GM12878 (cell line): ENCODE results near the gene ID3. TPM values are rescaled to one million over a fixed set of nuclear protein-coding genes. Genes with fewer than 3 reads are reported as not detected.

Experiments used
- ATAC-seq: fragments of 200-7000 bp; cut with Tn5 transposase; 3 replicates; pipeline ENCODE4 v1.9.1; 2020; ENCODE audit warnings: mild to moderate bottlenecking, moderate library complexity
- BruUV-seq: library from RNA; stranded (reverse); fragments of 400-500 nt; replicated peaks from 2 replicates; lab custom pipeline; 2021; lab: Mats Ljungman, UMichigan
- CTCF ChIA-PET: fragments of 300-600 bp; sonication (Branson Sonifier 250); formaldehyde crosslinking; extraction: SDS; loops from one replicate; lab custom pipeline; 2021; ENCODE audit warnings: inconsistent platforms; lab: Yijun Ruan, JAX
- POLR2A ChIA-PET: fragments of 350-600 bp; formaldehyde crosslinking; extraction: SDS; loops from one replicate; lab custom pipeline; 2021; ENCODE audit warnings: inconsistent platforms; lab: Charles Lee
- RAD21 ChIA-PET: fragments of 300-600 bp; sonication (Branson Sonifier 250); formaldehyde crosslinking; loops from one replicate; lab custom pipeline; 2023; ENCODE audit warnings: antibody characterized with exemption; ENCODE audit not compliant: unreplicated experiment; lab: Charles Lee
- SMC1A ChIA-PET: fragments of 300-600 bp; sonication (Branson Sonifier 250); formaldehyde crosslinking; loops from one replicate; lab custom pipeline; 2023; ENCODE audit not compliant: unreplicated experiment, uncharacterized antibody; lab: Charles Lee
- DNase-seq: peaks from one replicate; pipeline ENCODE4 v3.0.0-alpha.2; 2011; ENCODE audit warnings: low read depth, low spot score
- FAIRE-seq: peaks from 3 replicates; lab custom pipeline; 2011; peaks lifted over from hg19 to GRCh38; lab: Jason Lieb, UNC
- H2AFZ ChIP-seq: 2 replicates; pipeline ENCODE4 v1.6.0; 2011; ENCODE audit warnings: low read depth, low read length, control low read depth; ENCODE audit not compliant: control insufficient read depth
- H3K27ac ChIP-seq: 2 replicates; pipeline ENCODE4 v1.5.1; 2011; ENCODE audit warnings: control low read depth; ENCODE audit not compliant: control insufficient read depth, insufficient read depth
- H3K27me3 ChIP-seq, 2 experiments: replicated peaks in 1 of 2; 2 replicates each; pipeline versions ENCODE4 v1.6.0 to v1.6.1; 2011; ENCODE audit warnings: low read length in 1 of 2; ENCODE audit not compliant: control insufficient read depth in 2 of 2, insufficient read depth in 2 of 2
- H3K36me3 ChIP-seq, 2 experiments: 2 replicates each; pipeline ENCODE4 v1.5.1; 2011; ENCODE audit warnings: low read length in 1 of 2; ENCODE audit not compliant: control insufficient read depth in 2 of 2, insufficient read depth in 2 of 2
- H3K4me1 ChIP-seq: 2 replicates; pipeline ENCODE4 v1.6.1; 2011; ENCODE audit warnings: mild to moderate bottlenecking, low read length, moderate library complexity, mixed read lengths; ENCODE audit not compliant: control insufficient read depth, insufficient read depth
- H3K4me2 ChIP-seq: 2 replicates; pipeline ENCODE4 v1.6.0; 2011; ENCODE audit warnings: control low read depth; ENCODE audit not compliant: control insufficient read depth, insufficient read depth
- H3K4me3 ChIP-seq: fragments of 200-600 bp; sonication (generic); 2 replicates; pipeline ENCODE4 v1.5.1; 2016
- H3K79me2 ChIP-seq: 2 replicates; pipeline ENCODE4 v1.6.0; 2011; ENCODE audit warnings: low read length; ENCODE audit not compliant: control insufficient read depth, insufficient read depth
- H3K9ac ChIP-seq: 2 replicates; pipeline ENCODE4 v1.8.0; 2011; ENCODE audit warnings: low read length, control low read depth, mixed read lengths; ENCODE audit not compliant: control insufficient read depth, insufficient read depth
- H3K9me3 ChIP-seq: replicated peaks from 3 replicates; pipeline ENCODE4 v1.5.1; 2011; ENCODE audit warnings: mild to moderate bottlenecking, low read length; ENCODE audit not compliant: control insufficient read depth, insufficient read depth
- H4K20me1 ChIP-seq: 2 replicates; pipeline ENCODE4 v1.6.0; 2011; ENCODE audit not compliant: control insufficient read depth, insufficient read depth
- CHD2 ChIP-seq: IDR thresholded peaks from 2 replicates; pipeline ENCODE4 v1.6.1; 2011; ENCODE audit warnings: low read depth, low read length, improper control_type of control experiment, borderline replicate concordance
- GATAD2B ChIP-seq: fragments of 450-650 bp; conservative IDR thresholded peaks from 2 replicates; pipeline ENCODE4 v1.6.1; 2017; ENCODE audit warnings: low read depth, mild to moderate bottlenecking, moderate library complexity
- IKZF2 ChIP-seq, 2 experiments: fragments of 450-650 bp; IDR thresholded peaks; 2 replicates each; pipeline ENCODE4 v1.6.1; 2017; ENCODE audit warnings: mild to moderate bottlenecking in 2 of 2, moderate library complexity in 2 of 2
- MTA3 ChIP-seq: IDR thresholded peaks from 2 replicates; pipeline ENCODE4 v1.6.1; 2012; ENCODE audit warnings: low read length, inconsistent platforms, borderline replicate concordance
- NFYB ChIP-seq: IDR thresholded peaks from 2 replicates; pipeline ENCODE4 v1.6.1; 2011; ENCODE audit warnings: low read depth, mild to moderate bottlenecking, low read length, improper control_type of control experiment, moderate library complexity; ENCODE audit not compliant: insufficient read depth
- NR2C2 ChIP-seq: IDR thresholded peaks from 2 replicates; pipeline ENCODE4 v1.6.1; 2011; ENCODE audit warnings: borderline replicate concordance, low read depth; ENCODE audit not compliant: control insufficient read depth, insufficient read length
- NRF1 ChIP-seq: conservative IDR thresholded peaks from 2 replicates; pipeline ENCODE4 v1.6.1; 2011; ENCODE audit warnings: mild to moderate bottlenecking, low read depth, low read length, improper control_type of control experiment
- RFX5 ChIP-seq: IDR thresholded peaks from 2 replicates; pipeline ENCODE4 v1.6.1; 2011; ENCODE audit warnings: low read depth, low read length, improper control_type of control experiment
- SPI1 ChIP-seq: IDR thresholded peaks from 2 replicates; pipeline ENCODE4 v1.6.1; 2011; ENCODE audit warnings: low read depth, mild to moderate bottlenecking, low read length, moderate library complexity, borderline replicate concordance; ENCODE audit not compliant: insufficient read depth
- STAT3 ChIP-seq: IDR thresholded peaks from 2 replicates; pipeline ENCODE4 v1.6.1; 2011; ENCODE audit warnings: low read depth, low read length, improper control_type of control experiment
- TARDBP ChIP-seq: IDR thresholded peaks from 2 replicates; pipeline ENCODE4 v1.6.1; 2016; ENCODE audit warnings: borderline replicate concordance
- TCF3 ChIP-seq: IDR thresholded peaks from 2 replicates; pipeline ENCODE4 v1.6.1; 2012; ENCODE audit warnings: low read depth, mild to moderate bottlenecking, low read length, borderline replicate concordance; ENCODE audit not compliant: insufficient read depth
- YY1 ChIP-seq: IDR thresholded peaks from 2 replicates; pipeline ENCODE4 v1.6.1; 2011; ENCODE audit warnings: low read depth, mild to moderate bottlenecking, low read length
- ZNF207 ChIP-seq: fragments of 450-650 bp; IDR thresholded peaks from 2 replicates; pipeline ENCODE4 v1.6.1; 2014; ENCODE audit warnings: antibody characterized with exemption, mild to moderate bottlenecking, borderline replicate concordance
- WGBS: methylation state at CpG from one replicate; pipeline ENCODE4 v1.1.6; 2016; ENCODE audit warnings: low lambda C conversion rate; ENCODE audit not compliant: insufficient replicate concordance, insufficient coverage; ENCODE audit errors: missing lambda C conversion rate; 5-methylcytosine and 5-hydroxymethylcytosine counted together
- in situ Hi-C: fragments of 300-500 bp; cut with MboI; formaldehyde crosslinking; loops from 9 replicates; pipeline ENCODE4 v1.14.3; 2018; ENCODE audit warnings: mixed read lengths
- intact Hi-C: fragments of 100-400 bp; cut with micrococcal nuclease; formaldehyde crosslinking; loops from one replicate; pipeline ENCODE4 v1.14.2; 2022; ENCODE audit not compliant: unreplicated experiment
- polyA plus RNA-seq, 11 experiments: library from polyadenylated mRNA; depleted of rRNA in 4 of 11; unstranded in 6 of 11; stranded (reverse) in 5 of 11; fragments of >200 nt; fragmentation: Nextera tagmentation in 4 of 11; fragmentation: Illumina TruSeq in 1 of 11; extraction: Ambion mirVana in 4 of 11; extraction: Trizol in 1 of 11; gene quantifications; 1 replicate in 1 of 11; 2 replicates in 10 of 11; pipeline versions ENCODE4 v1.2.1 to v1.2.3, GENCODE V29; 2011 to 2016; ENCODE audit warnings: inconsistent platforms in 2 of 11, missing spikeins in 2 of 11, low read depth in 1 of 11
- total RNA-seq, 4 experiments: library from RNA; depleted of rRNA in 3 of 4; stranded (reverse); fragments of >200 nt in 3 of 4; fragmentation: Illumina TruSeq in 1 of 4; extraction: Trizol in 1 of 4; gene quantifications; 2 replicates each; pipeline versions ENCODE4 v1.2.1 to v1.2.3, GENCODE V29; 2013 to 2021
- TF ChIP-seq, protein P1 (sequence below): fragments of 450-650 bp; IDR thresholded peaks from 2 replicates; pipeline ENCODE4 v1.6.1; 2017; ENCODE audit warnings: mild to moderate bottlenecking, low read depth, inconsistent platforms; ENCODE audit not compliant: poor library complexity, severe bottlenecking
- TF ChIP-seq, protein P2 (sequence below): fragments of 450-650 bp; IDR thresholded peaks from 2 replicates; pipeline ENCODE4 v1.6.1; 2017; ENCODE audit warnings: mild to moderate bottlenecking, moderate library complexity

ID3 gene
- total and polyA plus RNA-seq, 10 of the 15 experiments (the other 5 are each of a cell fraction or from before 2014, with no cell fraction given), result 42.7 to 475 (median 207) TPM

DNA sequence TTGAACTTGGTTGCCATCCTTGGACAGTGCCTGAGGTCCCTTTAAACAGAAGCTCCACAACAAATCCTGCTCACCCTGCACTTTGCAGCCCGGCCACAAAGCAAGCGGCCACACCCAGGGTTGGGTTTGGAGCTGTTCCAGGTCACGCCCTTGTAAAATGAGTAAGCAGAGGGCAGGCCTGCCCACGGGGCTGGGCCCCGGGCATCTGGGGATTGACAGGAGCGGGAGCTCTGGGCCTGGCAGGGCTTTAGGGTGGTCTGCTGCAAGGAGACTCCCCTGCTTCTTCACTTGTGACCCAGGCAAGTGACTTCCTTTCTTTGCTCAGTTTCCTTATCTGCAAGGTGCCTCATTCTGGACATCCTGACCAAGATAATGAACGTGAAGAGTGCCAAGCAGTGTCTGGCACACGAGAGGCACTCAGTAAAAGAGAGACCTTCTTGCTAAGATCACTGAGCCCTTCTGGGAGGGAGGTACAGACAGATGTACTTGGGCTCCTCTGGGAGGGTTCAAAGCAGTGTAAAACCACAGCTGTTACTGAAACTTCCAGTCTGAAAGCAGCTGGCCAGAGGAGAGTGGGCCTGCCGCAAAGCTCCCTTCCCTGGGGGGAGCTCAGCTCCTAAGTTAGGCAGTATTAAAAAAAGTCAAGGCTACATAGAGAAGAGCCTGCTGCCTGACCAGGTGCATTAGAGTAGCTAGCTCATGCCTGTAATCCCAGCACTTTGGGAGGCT is 30.9 kb downstream of the ID3 start:
- WGBS, result 2% methylated on average over 9 of the region's 9 CpGs
- H3K4me3 ChIP-seq, result peak overlapping the region; percentile 85
- peak; percentile 66 for FAIRE-seq
- peak overlapping the region; percentile 89 for H3K27ac ChIP-seq
- no peaks in the 10 kb centered on the region for H3K27me3 ChIP-seq
- no TSS peak for BruUV-seq
- SMC1A ChIA-PET, result interaction anchor here (0.9 to 14.8 kb wide), 10 partner anchors 10 to 109 kb away, joined by 3 to 201 read pairs (median 6); no protein-coding TSS in a partner anchor
- peaks cover 74% of the 10 kb centered on the region for H3K4me1 ChIP-seq
- no peaks in the 10 kb centered on the region for H4K20me1 ChIP-seq
- H2AFZ ChIP-seq, result no peak overlapping the region; the same call in 1 of the 2 replicates
- in situ Hi-C loops, result no loop called here
- H3K36me3 ChIP-seq, result no peaks in the 10 kb centered on the region; a peak in 2 of 4 replicates
- RAD21 ChIA-PET, result interaction anchor here (0.7 to 11.3 kb wide), 13 partner anchors 11 to 195 kb away, joined by 3 to 153 read pairs (median 5); partner anchors contain the start of genes HNRNPR and ZNF436
- H3K9ac ChIP-seq, result peak overlapping the region; percentile 15
- peaks cover 66% of the 10 kb centered on the region for H3K79me2 ChIP-seq
- no peaks in the 10 kb centered on the region for H3K9me3 ChIP-seq
- intact Hi-C loops, result loop anchor here (5.0 kb wide), 1 partner anchor 186 kb away; the partner anchor contains the start of gene HNRNPR
- H3K4me2 ChIP-seq, result peak overlapping the region; percentile 91
- POLR2A ChIA-PET, result interaction anchor here (0.8 to 3.0 kb wide), 11 partner anchors 8 to 194 kb away, joined by 3 to 30 read pairs (median 5); partner anchors contain the start of gene ID3
- DNase-seq, result peak; percentile 76
- CTCF ChIA-PET, result interaction anchor here (0.7 to 28.3 kb wide), 18 partner anchors 9 to 288 kb away, joined by 3 to 784 read pairs (median 4); partner anchors contain the start of gene ID3
- ATAC-seq, result peak; percentile 63
- no peak for TF ChIP-seq YY1
- no peak for TF ChIP-seq CHD2
- TF ChIP-seq MTA3, result 0 out of 2 replicates have a peak, but pooled peaks have one; percentile 79
- peak; percentile 83; the same call in 1 of the 2 replicates for TF ChIP-seq TCF3
- no peak for TF ChIP-seq SPI1
- no peak for TF ChIP-seq NFYB
- no peak for TF ChIP-seq NR2C2
- TF ChIP-seq GATAD2B, result no peak; the same call in 1 of the 2 replicates
- peak; percentile 55; a peak in 3 of 4 replicates for TF ChIP-seq IKZF2 (IDR thresholded peaks at IDR 0.05)
- TF ChIP-seq ZNF207, result no peak
- TF ChIP-seq NRF1, result no peak
- 0 out of 2 replicates have a peak, but pooled peaks have one; percentile 45 for TF ChIP-seq TARDBP
- TF ChIP-seq, protein P1, sequence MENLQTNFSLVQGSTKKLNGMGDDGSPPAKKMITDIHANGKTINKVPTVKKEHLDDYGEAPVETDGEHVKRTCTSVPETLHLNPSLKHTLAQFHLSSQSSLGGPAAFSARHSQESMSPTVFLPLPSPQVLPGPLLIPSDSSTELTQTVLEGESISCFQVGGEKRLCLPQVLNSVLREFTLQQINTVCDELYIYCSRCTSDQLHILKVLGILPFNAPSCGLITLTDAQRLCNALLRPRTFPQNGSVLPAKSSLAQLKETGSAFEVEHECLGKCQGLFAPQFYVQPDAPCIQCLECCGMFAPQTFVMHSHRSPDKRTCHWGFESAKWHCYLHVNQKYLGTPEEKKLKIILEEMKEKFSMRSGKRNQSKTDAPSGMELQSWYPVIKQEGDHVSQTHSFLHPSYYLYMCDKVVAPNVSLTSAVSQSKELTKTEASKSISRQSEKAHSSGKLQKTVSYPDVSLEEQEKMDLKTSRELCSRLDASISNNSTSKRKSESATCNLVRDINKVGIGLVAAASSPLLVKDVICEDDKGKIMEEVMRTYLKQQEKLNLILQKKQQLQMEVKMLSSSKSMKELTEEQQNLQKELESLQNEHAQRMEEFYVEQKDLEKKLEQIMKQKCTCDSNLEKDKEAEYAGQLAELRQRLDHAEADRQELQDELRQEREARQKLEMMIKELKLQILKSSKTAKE, result peak; percentile 18
- TF ChIP-seq STAT3, result no peak
- TF ChIP-seq RFX5, result no peak
- TF ChIP-seq, protein P2, sequence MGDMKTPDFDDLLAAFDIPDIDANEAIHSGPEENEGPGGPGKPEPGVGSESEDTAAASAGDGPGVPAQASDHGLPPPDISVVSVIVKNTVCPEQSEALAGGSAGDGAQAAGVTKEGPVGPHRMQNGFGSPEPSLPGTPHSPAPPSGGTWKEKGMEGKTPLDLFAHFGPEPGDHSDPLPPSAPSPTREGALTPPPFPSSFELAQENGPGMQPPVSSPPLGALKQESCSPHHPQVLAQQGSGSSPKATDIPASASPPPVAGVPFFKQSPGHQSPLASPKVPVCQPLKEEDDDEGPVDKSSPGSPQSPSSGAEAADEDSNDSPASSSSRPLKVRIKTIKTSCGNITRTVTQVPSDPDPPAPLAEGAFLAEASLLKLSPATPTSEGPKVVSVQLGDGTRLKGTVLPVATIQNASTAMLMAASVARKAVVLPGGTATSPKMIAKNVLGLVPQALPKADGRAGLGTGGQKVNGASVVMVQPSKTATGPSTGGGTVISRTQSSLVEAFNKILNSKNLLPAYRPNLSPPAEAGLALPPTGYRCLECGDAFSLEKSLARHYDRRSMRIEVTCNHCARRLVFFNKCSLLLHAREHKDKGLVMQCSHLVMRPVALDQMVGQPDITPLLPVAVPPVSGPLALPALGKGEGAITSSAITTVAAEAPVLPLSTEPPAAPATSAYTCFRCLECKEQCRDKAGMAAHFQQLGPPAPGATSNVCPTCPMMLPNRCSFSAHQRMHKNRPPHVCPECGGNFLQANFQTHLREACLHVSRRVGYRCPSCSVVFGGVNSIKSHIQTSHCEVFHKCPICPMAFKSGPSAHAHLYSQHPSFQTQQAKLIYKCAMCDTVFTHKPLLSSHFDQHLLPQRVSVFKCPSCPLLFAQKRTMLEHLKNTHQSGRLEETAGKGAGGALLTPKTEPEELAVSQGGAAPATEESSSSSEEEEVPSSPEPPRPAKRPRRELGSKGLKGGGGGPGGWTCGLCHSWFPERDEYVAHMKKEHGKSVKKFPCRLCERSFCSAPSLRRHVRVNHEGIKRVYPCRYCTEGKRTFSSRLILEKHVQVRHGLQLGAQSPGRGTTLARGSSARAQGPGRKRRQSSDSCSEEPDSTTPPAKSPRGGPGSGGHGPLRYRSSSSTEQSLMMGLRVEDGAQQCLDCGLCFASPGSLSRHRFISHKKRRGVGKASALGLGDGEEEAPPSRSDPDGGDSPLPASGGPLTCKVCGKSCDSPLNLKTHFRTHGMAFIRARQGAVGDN, result no peak
